ENCODE data around the gene USB1. TPM values are rescaled to one million over a fixed set of nuclear protein-coding genes. Genes with fewer than 3 reads are reported as not detected.

USB1 gene
- total and polyA plus RNA-seq, 5 donors = 24.5 to 35.3 (median 29.1) TPM

DNA sequence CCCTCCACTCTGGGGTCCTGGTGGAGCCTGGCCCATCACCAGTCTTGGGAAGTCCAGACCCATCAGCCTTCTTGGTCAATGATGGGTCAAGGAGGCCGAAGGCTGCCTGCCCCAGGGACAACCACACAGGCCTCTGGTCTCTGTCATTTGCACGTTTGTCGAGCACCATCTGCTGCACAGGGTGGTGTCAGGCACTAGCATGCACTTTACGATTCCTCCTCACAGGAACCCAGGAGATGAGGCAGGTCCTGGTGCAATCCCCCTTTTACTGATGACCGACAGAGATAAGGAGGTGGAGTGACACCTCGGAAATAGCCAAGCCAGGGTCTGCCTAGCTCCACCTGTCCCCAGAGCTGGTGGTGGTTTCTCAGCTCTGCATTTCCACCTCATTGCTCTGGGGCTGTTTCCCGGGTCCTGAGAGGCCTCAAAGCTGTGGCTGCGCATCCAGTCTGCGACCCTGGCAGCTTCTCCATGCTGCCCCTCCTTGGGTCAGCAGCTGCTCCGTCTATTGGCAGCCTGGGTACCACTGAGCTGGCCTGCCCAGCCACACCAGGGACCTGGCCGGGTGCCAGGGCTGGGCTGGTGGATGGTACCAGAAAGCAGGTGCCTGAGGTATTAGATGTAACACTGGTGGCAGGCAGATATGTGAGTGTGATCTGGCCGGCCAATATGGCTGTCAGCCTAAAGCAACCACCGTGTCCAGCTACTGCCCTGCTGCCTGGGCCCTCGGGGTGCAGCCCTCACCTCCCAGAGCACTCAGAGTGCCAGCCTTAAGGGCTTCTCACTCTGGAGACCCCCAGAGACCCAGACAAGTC is 34.4 kb downstream of the USB1 start:
- Histone ChIP-seq H3K9me3 (ENCODE audit: control insufficient read depth, low read length) (no peaks in the 10 kb centered on the region), H3K27ac (ENCODE audit: low read length) (no peak overlapping the region), H3K4me3 (ENCODE audit: low read length) (no peak overlapping the region), H3K27me3 (ENCODE audit: control insufficient read depth, insufficient read depth) (no peaks in the 10 kb centered on the region), H3K4me1 (ENCODE audit: control insufficient read depth, insufficient read depth, low read length) (peaks cover 22% of the 10 kb centered on the region)
- DNase-seq (peak in 1 of 3 donors; percentile 73), ATAC-seq (no peak)
- intact Hi-C loops (cut with DNase I) = no loop called here
- 64% methylated on average over 14 of the region's 14 CpGs for WGBS

- intact Hi-C loops (cut with DNase I) = no loop called here
- Histone ChIP-seq H3K4me3 (ENCODE audit: low read length) (no peak overlapping the region), H3K9me3 (ENCODE audit: control insufficient read depth, low read length) (no peaks in the 10 kb centered on the region), H3K4me1 (ENCODE audit: control insufficient read depth, insufficient read depth, low read length) (peaks cover 19% of the 10 kb centered on the region), H3K27me3 (ENCODE audit: control insufficient read depth, insufficient read depth) (no peaks in the 10 kb centered on the region), H3K27ac (ENCODE audit: low read length) (no peak overlapping the region)
- DNase-seq = no peak
- 87% methylated on average over 6 of the region's 6 CpGs for WGBS
- no peak for ATAC-seq
These were observed 35.7 kb downstream of the USB1 start for GRCh38 chr16:58036943-58037342.

GRCh38 chr16:58037365-58038057 is 36.3 kb downstream of the USB1 start:
- no peaks in the 10 kb centered on the region for H3K9me3 ChIP-seq (ENCODE audit: control insufficient read depth, low read length)
- intact Hi-C loops (cut with DNase I) = no loop called here
- no peak for ATAC-seq
- no peaks in the 10 kb centered on the region for H3K27me3 ChIP-seq (ENCODE audit: control insufficient read depth, insufficient read depth)
- H3K4me1 ChIP-seq (ENCODE audit: control insufficient read depth, insufficient read depth, low read length) = peaks cover 15% of the 10 kb centered on the region
- DNase-seq = no peak
- 92% methylated on average over 16 of the region's 16 CpGs for WGBS
- no peak overlapping the region for H3K27ac ChIP-seq (ENCODE audit: low read length)
- H3K4me3 ChIP-seq (ENCODE audit: low read length) = no peak overlapping the region

DNA sequence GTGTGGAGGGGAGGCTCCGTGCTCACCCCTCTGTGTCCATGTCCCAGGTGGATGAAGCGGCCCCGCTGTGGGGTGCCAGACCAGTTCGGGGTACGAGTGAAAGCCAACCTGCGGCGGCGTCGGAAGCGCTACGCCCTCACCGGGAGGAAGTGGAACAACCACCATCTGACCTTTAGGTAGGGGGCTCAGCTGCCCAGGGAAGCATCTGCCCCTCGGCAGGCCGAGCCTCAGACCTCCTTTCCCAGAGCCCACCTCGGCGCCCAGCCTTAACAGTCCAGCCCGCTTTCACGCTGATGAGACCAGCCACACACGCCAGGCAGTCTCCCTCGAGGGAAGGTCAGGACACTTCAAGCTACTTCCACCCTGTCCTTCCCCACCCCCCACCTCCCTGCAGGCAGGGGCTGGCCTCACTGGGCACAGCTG is 37.0 kb downstream of the USB1 start:
- Histone ChIP-seq H3K27ac (ENCODE audit: low read length) (no peak overlapping the region), H3K9me3 (ENCODE audit: control insufficient read depth, low read length) (no peaks in the 10 kb centered on the region), H3K27me3 (ENCODE audit: control insufficient read depth, insufficient read depth) (no peaks in the 10 kb centered on the region), H3K4me3 (ENCODE audit: low read length) (no peak overlapping the region), H3K4me1 (ENCODE audit: control insufficient read depth, insufficient read depth, low read length) (peaks cover 14% of the 10 kb centered on the region)
- ATAC-seq (no peak), DNase-seq (no peak)
- intact Hi-C loops (cut with DNase I) = no loop called here
- 89% methylated on average over 20 of the region's 20 CpGs for WGBS

- H3K27me3 ChIP-seq (ENCODE audit: control insufficient read depth, insufficient read depth) = no peaks in the 10 kb centered on the region
- WGBS = 88% methylated on average over 26 of the region's 26 CpGs
- H3K4me3 ChIP-seq (ENCODE audit: low read length) = no peak overlapping the region
- ATAC-seq (no peak), DNase-seq (no peak)
- no peak overlapping the region for H3K27ac ChIP-seq (ENCODE audit: low read length)
- peaks cover 12% of the 10 kb centered on the region for H3K4me1 ChIP-seq (ENCODE audit: control insufficient read depth, insufficient read depth, low read length)
- intact Hi-C loops (cut with DNase I) = no loop called here
- no peaks in the 10 kb centered on the region for H3K9me3 ChIP-seq (ENCODE audit: control insufficient read depth, low read length)
These were observed 38.8 kb downstream of the USB1 start for GRCh38 chr16:58039829-58040495.

DNA sequence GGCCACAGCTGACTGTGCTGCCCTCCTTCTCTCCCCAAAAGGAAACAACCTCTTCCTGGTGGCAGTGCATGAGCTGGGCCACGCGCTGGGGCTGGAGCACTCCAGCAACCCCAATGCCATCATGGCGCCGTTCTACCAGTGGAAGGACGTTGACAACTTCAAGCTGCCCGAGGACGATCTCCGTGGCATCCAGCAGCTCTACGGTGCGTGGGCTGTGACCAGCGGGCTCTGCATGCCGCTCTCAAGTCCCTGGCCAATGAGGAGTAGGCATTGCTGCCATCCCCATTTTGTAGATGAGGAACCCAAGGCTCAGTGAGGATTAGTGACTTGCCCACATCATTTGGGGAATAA is 39.3 kb downstream of the USB1 start:
- H3K4me3 ChIP-seq (ENCODE audit: low read length) = no peak overlapping the region
- no peaks in the 10 kb centered on the region for H3K27me3 ChIP-seq (ENCODE audit: control insufficient read depth, insufficient read depth)
- H3K27ac ChIP-seq (ENCODE audit: low read length) = no peak overlapping the region
- no peak for ATAC-seq
- intact Hi-C loops (cut with DNase I) = no loop called here
- no peaks in the 10 kb centered on the region for H3K9me3 ChIP-seq (ENCODE audit: control insufficient read depth, low read length)
- no peak for DNase-seq
- 94% methylated on average over 12 of the region's 12 CpGs for WGBS
- peaks cover 7% of the 10 kb centered on the region for H3K4me1 ChIP-seq (ENCODE audit: control insufficient read depth, insufficient read depth, low read length)

DNA sequence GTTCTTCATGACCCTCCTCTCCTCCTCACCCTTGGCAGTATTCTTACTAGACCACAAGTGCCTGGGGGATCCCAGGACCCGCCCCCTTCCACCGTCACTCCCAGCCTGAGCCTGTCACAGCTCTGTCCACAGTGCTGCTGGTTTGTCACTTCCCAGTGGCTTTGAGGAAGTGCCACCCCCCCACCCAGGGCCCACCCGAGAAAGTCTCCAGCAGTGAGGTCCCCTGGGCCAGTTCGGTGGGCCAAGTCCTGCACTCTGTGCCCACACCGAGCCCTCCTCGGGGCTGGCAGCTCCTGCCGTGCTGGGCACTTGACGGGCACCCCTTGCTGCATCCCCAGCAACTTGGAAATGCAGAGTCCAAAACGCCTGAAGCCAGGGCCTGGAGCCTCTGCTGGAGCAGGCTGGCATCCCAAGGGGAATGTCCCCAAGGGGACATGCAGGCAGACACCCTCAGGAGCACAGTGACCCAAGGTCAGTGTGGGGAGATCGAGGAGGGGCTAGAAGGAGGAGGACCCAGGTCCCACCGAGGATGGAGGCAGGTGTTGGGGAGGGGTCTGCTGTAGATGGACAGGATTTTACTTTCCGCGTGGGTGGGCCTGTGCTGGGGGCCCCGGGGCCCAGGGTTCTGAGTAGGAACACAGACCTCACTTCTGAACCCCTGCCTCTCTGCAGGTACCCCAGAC is 39.9 kb downstream of the USB1 start:
- H3K4me3 ChIP-seq (ENCODE audit: low read length) = no peak overlapping the region
- no peak for DNase-seq
- peaks cover 3% of the 10 kb centered on the region for H3K4me1 ChIP-seq (ENCODE audit: control insufficient read depth, insufficient read depth, low read length)
- ATAC-seq = no peak
- no peaks in the 10 kb centered on the region for H3K9me3 ChIP-seq (ENCODE audit: control insufficient read depth, low read length)
- intact Hi-C loops (cut with DNase I) = no loop called here
- no peaks in the 10 kb centered on the region for H3K27me3 ChIP-seq (ENCODE audit: control insufficient read depth, insufficient read depth)
- WGBS = 80% methylated on average over 14 of the region's 14 CpGs
- no peak overlapping the region for H3K27ac ChIP-seq (ENCODE audit: low read length)

DNA sequence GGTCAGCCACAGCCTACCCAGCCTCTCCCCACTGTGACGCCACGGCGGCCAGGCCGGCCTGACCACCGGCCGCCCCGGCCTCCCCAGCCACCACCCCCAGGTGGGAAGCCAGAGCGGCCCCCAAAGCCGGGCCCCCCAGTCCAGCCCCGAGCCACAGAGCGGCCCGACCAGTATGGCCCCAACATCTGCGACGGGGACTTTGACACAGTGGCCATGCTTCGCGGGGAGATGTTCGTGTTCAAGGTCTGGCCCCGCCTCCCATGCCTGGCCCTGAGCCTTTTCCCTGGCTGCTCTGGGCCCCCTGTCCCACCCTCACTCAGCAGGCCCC is 40.4 kb downstream of the USB1 start:
- H3K9me3 ChIP-seq (ENCODE audit: control insufficient read depth, low read length) = no peaks in the 10 kb centered on the region
- WGBS = 94% methylated on average over 18 of the region's 18 CpGs
- ATAC-seq = no peak

DNA sequence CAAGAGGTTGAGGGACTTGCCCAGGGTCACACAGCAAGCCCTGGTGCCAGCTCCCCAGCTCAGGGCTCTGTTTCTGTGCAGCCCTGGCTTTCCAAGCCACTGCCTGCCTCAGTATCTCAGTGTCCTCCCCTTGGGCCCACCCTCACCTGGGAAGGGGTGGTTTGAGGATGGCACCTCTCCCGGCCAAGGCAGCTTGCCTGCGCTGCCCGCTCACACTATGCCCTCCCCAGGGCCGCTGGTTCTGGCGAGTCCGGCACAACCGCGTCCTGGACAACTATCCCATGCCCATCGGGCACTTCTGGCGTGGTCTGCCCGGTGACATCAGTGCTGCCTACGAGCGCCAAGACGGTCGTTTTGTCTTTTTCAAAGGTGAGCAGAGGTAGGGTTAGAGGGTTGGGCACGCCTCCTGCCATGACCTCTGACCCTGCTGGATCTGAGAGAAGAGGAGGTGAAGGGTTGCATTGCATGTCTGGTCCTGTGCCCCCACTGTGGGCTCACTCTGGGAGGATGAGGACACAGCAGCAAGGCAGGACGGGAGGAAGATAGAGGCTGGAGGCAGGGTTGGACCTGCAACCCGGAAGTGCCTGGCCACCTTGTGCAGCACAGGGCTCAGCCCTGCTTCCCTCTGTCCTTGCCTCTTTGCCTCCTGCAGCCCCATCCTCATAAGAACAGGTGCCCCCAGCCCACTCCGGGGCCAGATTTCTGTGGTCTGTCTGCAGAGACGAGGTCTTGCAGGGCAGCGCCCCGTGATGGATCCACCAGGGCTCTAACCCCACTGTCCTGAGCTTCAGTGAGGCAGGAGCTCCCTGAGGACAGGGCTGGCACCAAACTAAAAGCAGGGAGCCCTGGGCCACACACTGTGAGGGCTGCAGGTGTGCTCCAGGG is 41.0 kb downstream of the USB1 start:
- 91% methylated on average over 22 of the region's 22 CpGs for WGBS
- ATAC-seq = no peak
- intact Hi-C loops (cut with DNase I) = no loop called here
- Histone ChIP-seq H3K4me3 (ENCODE audit: low read length) (no peak overlapping the region), H3K9me3 (ENCODE audit: control insufficient read depth, low read length) (no peaks in the 10 kb centered on the region), H3K4me1 (ENCODE audit: control insufficient read depth, insufficient read depth, low read length) (no peaks in the 10 kb centered on the region), H3K27me3 (ENCODE audit: control insufficient read depth, insufficient read depth) (no peaks in the 10 kb centered on the region), H3K27ac (ENCODE audit: low read length) (no peak overlapping the region)
- no peak for DNase-seq

More for the DNA sequence above, 40.4 kb downstream of the USB1 start:
- intact Hi-C loops (cut with DNase I) = no loop called here
- H3K27ac ChIP-seq (ENCODE audit: low read length) = no peak overlapping the region
- no peak overlapping the region for H3K4me3 ChIP-seq (ENCODE audit: low read length)
- no peaks in the 10 kb centered on the region for H3K4me1 ChIP-seq (ENCODE audit: control insufficient read depth, insufficient read depth, low read length)
- no peak for DNase-seq
- no peaks in the 10 kb centered on the region for H3K27me3 ChIP-seq (ENCODE audit: control insufficient read depth, insufficient read depth)

DNA sequence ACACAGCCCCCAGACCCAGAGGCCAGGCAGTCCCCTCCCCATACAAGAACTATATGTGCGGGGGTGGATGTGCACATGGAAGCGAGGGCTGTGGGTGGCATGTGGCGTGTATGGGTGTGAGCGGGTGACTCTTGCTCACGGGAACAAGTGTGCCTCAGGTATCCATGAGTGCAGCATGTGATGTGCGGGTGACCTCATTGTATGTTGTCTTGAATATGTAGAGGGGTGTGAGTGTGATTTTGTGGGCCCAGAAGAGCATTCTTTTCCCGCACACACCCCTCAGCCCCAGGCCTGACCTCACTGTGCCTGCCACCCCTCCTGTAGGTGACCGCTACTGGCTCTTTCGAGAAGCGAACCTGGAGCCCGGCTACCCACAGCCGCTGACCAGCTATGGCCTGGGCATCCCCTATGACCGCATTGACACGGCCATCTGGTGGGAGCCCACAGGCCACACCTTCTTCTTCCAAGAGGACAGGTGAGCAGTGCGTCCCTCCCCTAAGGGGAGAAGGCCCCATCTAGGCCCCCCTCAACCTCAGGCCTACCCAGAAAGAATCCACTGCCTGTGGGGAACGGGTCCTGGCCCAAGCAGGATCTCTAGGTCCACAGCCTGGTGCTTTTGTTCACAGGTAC is 41.8 kb downstream of the USB1 start:
- Histone ChIP-seq H3K4me1 (ENCODE audit: control insufficient read depth, insufficient read depth, low read length) (no peaks in the 10 kb centered on the region), H3K27me3 (ENCODE audit: control insufficient read depth, insufficient read depth) (no peaks in the 10 kb centered on the region), H3K4me3 (ENCODE audit: low read length) (no peak overlapping the region), H3K9me3 (ENCODE audit: control insufficient read depth, low read length) (no peaks in the 10 kb centered on the region), H3K27ac (ENCODE audit: low read length) (no peak overlapping the region)
- ATAC-seq = no peak
- DNase-seq = no peak
- intact Hi-C loops (cut with DNase I) = no loop called here
- WGBS = 94% methylated on average over 16 of the region's 16 CpGs
